Gastroesophageal sphincter (tissue), 3 donors: ENCODE measurements around the gene CA11.
"Not testable (repeated sequence)": the region's sequence is repeated elsewhere in the genome, so short reads cannot be mapped to it uniquely, and the experiment has no call there.

Experiments
- EP300 ChIP-seq: sonication (generic); formaldehyde crosslinking; IDR thresholded peaks from one replicate; pipeline ENCODE4 v1.6.1; 2017; ENCODE audit warnings: antibody characterized with exemption, mild to moderate bottlenecking
- POLR2A ChIP-seq, 2 donors: fragments of 450-650 bp; IDR thresholded peaks; one replicate each; pipeline ENCODE4 v1.6.1; 2017; ENCODE audit warnings: antibody characterized with exemption in 2 of 2, mild to moderate bottlenecking in 2 of 2, moderate library complexity in 1 of 2
- POLR2AphosphoS5 ChIP-seq: sonication (generic); formaldehyde crosslinking; IDR thresholded peaks from one replicate; pipeline ENCODE4 v1.6.1; 2017; ENCODE audit warnings: antibody characterized with exemption
- TF ChIP-seq, protein P1 (sequence below), 4 experiments: fragments of 200-600 bp in 2 of 4; fragments of 450-650 bp in 2 of 4; sonication (generic) in 1 of 4; IDR thresholded peaks; one replicate each; pipeline ENCODE4 v1.5.1; 2017 to 2019; ENCODE audit warnings: antibody characterized with exemption in 4 of 4, mild to moderate bottlenecking in 2 of 4, moderate library complexity in 2 of 4

DNA sequence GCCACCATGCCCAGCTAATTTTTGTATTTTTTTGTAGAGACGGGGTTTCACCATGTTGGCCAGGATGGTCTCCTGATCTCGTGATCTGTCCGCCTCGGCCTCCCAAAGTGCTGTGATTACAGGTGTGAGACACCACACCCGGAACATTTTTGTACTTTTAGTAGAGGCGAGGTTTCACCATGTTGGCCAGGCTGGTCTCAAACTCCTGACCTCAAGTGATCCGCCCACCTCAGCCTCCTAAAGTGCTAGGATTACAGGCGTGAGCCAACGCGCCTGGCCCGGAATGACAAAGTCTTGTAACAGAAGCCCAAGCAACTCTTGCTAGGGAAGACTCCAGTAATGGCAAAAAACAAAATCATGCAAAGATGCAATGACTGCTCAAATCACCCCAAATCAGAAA is 13.7 kb downstream of the CA11 start:
- not testable (repeated sequence) for TF ChIP-seq POLR2AphosphoS5; POLR2A (IDR thresholded peaks at IDR 0.05); EP300
- TF ChIP-seq, protein P1, sequence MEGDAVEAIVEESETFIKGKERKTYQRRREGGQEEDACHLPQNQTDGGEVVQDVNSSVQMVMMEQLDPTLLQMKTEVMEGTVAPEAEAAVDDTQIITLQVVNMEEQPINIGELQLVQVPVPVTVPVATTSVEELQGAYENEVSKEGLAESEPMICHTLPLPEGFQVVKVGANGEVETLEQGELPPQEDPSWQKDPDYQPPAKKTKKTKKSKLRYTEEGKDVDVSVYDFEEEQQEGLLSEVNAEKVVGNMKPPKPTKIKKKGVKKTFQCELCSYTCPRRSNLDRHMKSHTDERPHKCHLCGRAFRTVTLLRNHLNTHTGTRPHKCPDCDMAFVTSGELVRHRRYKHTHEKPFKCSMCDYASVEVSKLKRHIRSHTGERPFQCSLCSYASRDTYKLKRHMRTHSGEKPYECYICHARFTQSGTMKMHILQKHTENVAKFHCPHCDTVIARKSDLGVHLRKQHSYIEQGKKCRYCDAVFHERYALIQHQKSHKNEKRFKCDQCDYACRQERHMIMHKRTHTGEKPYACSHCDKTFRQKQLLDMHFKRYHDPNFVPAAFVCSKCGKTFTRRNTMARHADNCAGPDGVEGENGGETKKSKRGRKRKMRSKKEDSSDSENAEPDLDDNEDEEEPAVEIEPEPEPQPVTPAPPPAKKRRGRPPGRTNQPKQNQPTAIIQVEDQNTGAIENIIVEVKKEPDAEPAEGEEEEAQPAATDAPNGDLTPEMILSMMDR (IDR thresholded peaks at IDR 0.05) = not testable (repeated sequence)
